Kidney (tissue), 14 donors: Measurements from ENCODE around the gene CMTM8. TPM values are rescaled to one million over a fixed set of nuclear protein-coding genes. Genes with fewer than 3 reads are reported as not detected.

ENCODE experiments used
- DNase-seq, 5 donors: peaks; one replicate each; pipeline ENCODE4 v3.0.0-alpha.2; 2013 to 2020
- FAIRE-seq: peaks from 2 replicates; lab custom pipeline; 2012; peaks lifted over from hg19 to GRCh38; lab: Jason Lieb, UNC
- H3K27ac ChIP-seq, 2 donors: one replicate each; pipeline ENCODE4 v1.7.0; 2013; ENCODE audit warnings: low read depth in 2 of 2, low read length in 2 of 2, inconsistent platforms in 1 of 2
- H3K27me3 ChIP-seq: one replicate; pipeline ENCODE4 v1.7.1; 2013; ENCODE audit warnings: low read length, inconsistent platforms; ENCODE audit not compliant: control insufficient read depth, insufficient read depth
- H3K36me3 ChIP-seq, 3 donors: one replicate each; pipeline versions ENCODE4 v1.7.0 to v1.7.1; 2013; ENCODE audit warnings: low read length in 3 of 3, control low read depth in 1 of 3, inconsistent platforms in 1 of 3; ENCODE audit not compliant: insufficient read depth in 3 of 3, control insufficient read depth in 2 of 3
- H3K4me1 ChIP-seq, 3 donors: one replicate each; pipeline versions ENCODE4 v1.7.0 to v1.7.1; 2013; ENCODE audit warnings: low read length in 3 of 3, inconsistent platforms in 1 of 3, low read depth in 1 of 3; ENCODE audit not compliant: control insufficient read depth in 2 of 3, insufficient read depth in 2 of 3
- H3K4me3 ChIP-seq, 3 donors: one replicate each; pipeline versions ENCODE4 v1.7.0 to v1.8.1; 2013; ENCODE audit warnings: low read length in 3 of 3, control low read depth in 1 of 3, inconsistent platforms in 1 of 3
- H3K9ac ChIP-seq, 3 donors: one replicate each; pipeline versions ENCODE4 v1.7.0 to v1.7.1; 2013; ENCODE audit warnings: low read length in 3 of 3, control low read depth in 1 of 3, inconsistent platforms in 1 of 3
- H3K9me3 ChIP-seq, 3 donors: one replicate each; pipeline versions ENCODE4 v1.7.0 to v1.7.1; 2013; ENCODE audit warnings: low read length in 3 of 3, control low read depth in 1 of 3, inconsistent platforms in 1 of 3; ENCODE audit not compliant: control insufficient read depth in 2 of 3, insufficient read depth in 1 of 3
- CTCF ChIP-seq: IDR thresholded peaks from 3 replicates; pipeline ENCODE4 v1.5.1; 2012; ENCODE audit warnings: mild to moderate bottlenecking, moderate library complexity, borderline replicate concordance; ENCODE audit not compliant: insufficient read depth; ENCODE audit errors: extremely low read depth
- intact Hi-C: fragments of 100-400 bp; cut with DNase I; formaldehyde crosslinking; loops from one replicate; pipeline ENCODE4 v1.11.1; 2022
- polyA plus RNA-seq: library from polyadenylated mRNA; stranded (reverse); fragments of 350-450 nt; fragmentation: Illumina TruSeq; extraction: RNeasy Lipid Tissue Mini Kit (QIAGEN cat#74804); gene quantifications from one replicate; pipeline ENCODE4 v1.2.3, GENCODE V29; 2014; ENCODE audit warnings: low read depth, low replicate concordance; ENCODE audit not compliant: insufficient read depth
- total RNA-seq: library from RNA; stranded (reverse); fragmentation: NEBNext Ultra II Directional; extraction: Animal tissue kit (Norgen Biotek cat#: 25700); gene quantifications from one replicate; pipeline ENCODE4 v1.2.1, GENCODE V29; 2021
- donor health status: control.
- donor health status: control.
- donor health status: control.
- donor health status: control.
- donor health status: control.
- donor health status: DM: yes; HTN: yes; CAD: no.
- donor health status: Normal renal cell carcinoma (clear cell type).

Gene CMTM8
- total and polyA plus RNA-seq, 2 donors from 2014 or later: 5.4 to 9.6 TPM

DNA sequence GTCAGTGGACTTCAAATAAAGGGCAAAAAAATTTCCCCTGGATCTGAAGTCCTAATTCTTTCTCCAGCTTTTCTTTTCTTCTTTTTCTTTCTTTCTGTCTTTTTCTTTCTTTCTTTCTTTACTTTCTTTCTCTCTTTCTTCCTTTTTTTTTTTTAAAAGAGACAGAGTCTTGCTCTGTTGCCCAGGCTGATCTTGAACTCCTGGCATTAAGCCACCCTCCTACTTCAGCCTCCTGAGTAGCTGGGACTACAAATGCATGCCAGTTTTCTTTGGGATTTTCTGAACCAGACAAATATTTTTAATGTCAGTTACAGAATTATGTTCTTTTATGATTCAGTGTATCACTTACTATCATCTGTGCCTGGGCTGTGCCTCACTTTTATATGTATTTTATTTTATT, 45.4 kb upstream of the CMTM8 start:
- Histone ChIP-seq H3K4me1 (no peaks in the 10 kb centered on the region), H3K27ac (no peak overlapping the region), H3K4me3 (no peak overlapping the region), H3K9me3 (no peaks in the 10 kb centered on the region), H3K36me3 (no peaks in the 10 kb centered on the region), H3K27me3 (no peaks in the 10 kb centered on the region), H3K9ac (no peak overlapping the region)
- DNase-seq: no peak
- no peak for FAIRE-seq
- TF ChIP-seq CTCF: no peak
- intact Hi-C loops: no loop called here

- Histone ChIP-seq H3K27ac (no peak overlapping the region), H3K4me1 (peaks cover 0 to 2% (median 0%) of the 10 kb centered on the region in 3 donors), H3K4me3 (no peak overlapping the region), H3K9me3 (no peaks in the 10 kb centered on the region), H3K27me3 (no peaks in the 10 kb centered on the region), H3K9ac (no peak overlapping the region), H3K36me3 (no peaks in the 10 kb centered on the region)
- TF ChIP-seq CTCF: no peak
- intact Hi-C loops: no loop called here
- no peak for FAIRE-seq
- peak in 3 of 5 donors; percentile 25 to 40 (median 40) for DNase-seq
These were observed 43.8 kb upstream of the CMTM8 start for GRCh38 chr3:32194653-32195052.

DNA sequence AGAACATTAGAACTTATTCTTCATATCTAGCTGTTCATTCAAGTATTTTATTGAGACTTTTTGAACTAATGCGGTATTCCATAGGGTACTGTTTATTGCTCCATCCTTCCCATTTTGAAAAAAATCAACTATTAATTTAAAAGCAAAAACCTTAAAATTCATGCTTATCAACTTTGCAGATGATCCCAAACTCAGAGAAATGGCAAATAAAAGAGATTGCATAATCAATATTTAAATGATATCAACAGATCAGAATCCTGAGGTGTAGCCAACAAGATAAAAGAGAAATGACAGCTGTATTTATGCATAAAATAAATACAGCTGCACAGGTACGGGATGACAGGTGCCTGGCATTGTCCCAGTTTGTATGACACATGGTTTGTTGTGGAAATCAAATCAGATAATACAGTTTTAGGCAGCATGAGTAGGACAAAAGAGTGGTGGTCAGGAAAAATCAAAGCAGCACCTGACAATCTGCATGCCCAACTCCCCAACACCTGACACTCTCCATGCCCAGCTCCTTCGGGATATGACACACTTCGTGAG, 42.4 kb upstream of the CMTM8 start:
- Histone ChIP-seq H3K27me3 (no peaks in the 10 kb centered on the region), H3K9ac (no peak overlapping the region), H3K27ac (no peak overlapping the region), H3K4me3 (no peak overlapping the region), H3K36me3 (no peaks in the 10 kb centered on the region), H3K9me3 (no peaks in the 10 kb centered on the region), H3K4me1 (peaks cover 0 to 3% (median 0%) of the 10 kb centered on the region in 3 donors)
- intact Hi-C loops: no loop called here
- no peak for FAIRE-seq
- no peak for DNase-seq
- no peak for TF ChIP-seq CTCF

DNA sequence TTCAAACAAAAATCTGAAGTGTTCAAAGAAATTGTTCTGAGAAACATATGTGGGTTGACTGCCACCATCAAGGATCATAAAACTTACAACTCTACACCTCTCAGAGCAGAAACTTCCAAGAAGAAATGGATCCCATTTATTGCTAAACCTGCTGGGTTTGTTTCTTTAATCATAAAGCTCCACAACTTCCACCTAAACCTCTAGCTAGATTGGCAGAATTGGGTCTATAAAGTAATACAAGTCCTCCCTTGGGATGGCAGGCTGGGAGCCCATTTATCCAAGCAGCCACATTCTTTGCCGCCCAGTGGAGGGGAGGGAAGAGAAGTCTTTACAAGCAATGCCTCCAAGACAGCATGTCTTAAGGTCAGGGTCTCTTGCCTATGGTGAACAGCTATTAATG, 40.5 kb upstream of the CMTM8 start:
- Histone ChIP-seq H3K9me3 (no peaks in the 10 kb centered on the region), H3K4me1 (peaks cover 0 to 6% (median 0%) of the 10 kb centered on the region in 3 donors), H3K36me3 (no peaks in the 10 kb centered on the region), H3K9ac (no peak overlapping the region), H3K4me3 (no peak overlapping the region), H3K27me3 (no peaks in the 10 kb centered on the region), H3K27ac (no peak overlapping the region)
- peak in 3 of 5 donors; percentile 43 to 74 (median 52) for DNase-seq
- no peak for TF ChIP-seq CTCF
- intact Hi-C loops: no loop called here
- no peak for FAIRE-seq
